Osteocyte (in vitro differentiated cells): ENCODE data around the gene TCF25. TPM values are rescaled to one million over a fixed set of nuclear protein-coding genes. Genes with fewer than 3 reads are reported as not detected.
"Not testable (repeated sequence)": the region's sequence is repeated elsewhere in the genome, so short reads cannot be mapped to it uniquely, and the experiment has no call there.

ENCODE experiments used
- DNase-seq: peaks from one replicate; pipeline ENCODE4 v3.0.0; 2021; ENCODE audit warnings: mixed read lengths; ENCODE audit not compliant: unreplicated experiment; ENCODE audit errors: extremely low spot score
- H3K27ac Mint-ChIP-seq: one replicate; pipeline ENCODE4 v1.8.0; 2021; ENCODE audit warnings: mild to moderate bottlenecking, mixed read lengths; ENCODE audit not compliant: unreplicated experiment
- H3K27me3 Mint-ChIP-seq: one replicate; pipeline ENCODE4 v1.8.0; 2021; ENCODE audit warnings: mixed read lengths; ENCODE audit not compliant: unreplicated experiment
- H3K36me3 Mint-ChIP-seq: one replicate; pipeline ENCODE4 v1.8.0; 2021; ENCODE audit warnings: mixed read lengths; ENCODE audit not compliant: unreplicated experiment
- H3K4me1 Mint-ChIP-seq: one replicate; pipeline ENCODE4 v1.8.0; 2021; ENCODE audit warnings: mixed read lengths; ENCODE audit not compliant: unreplicated experiment
- H3K4me3 Mint-ChIP-seq: one replicate; pipeline ENCODE4 v1.8.0; 2021; ENCODE audit warnings: mild to moderate bottlenecking, moderate library complexity, mixed read lengths; ENCODE audit not compliant: unreplicated experiment
- H3K9me3 Mint-ChIP-seq: one replicate; pipeline ENCODE4 v1.8.0; 2021; ENCODE audit warnings: mixed read lengths; ENCODE audit not compliant: unreplicated experiment
- CTCF ChIP-seq: fragments of 200-600 bp; sonication (generic); IDR thresholded peaks from 2 replicates; pipeline ENCODE4 v1.5.0; 2021; ENCODE audit warnings: antibody characterized with exemption, mild to moderate bottlenecking, moderate library complexity
- total RNA-seq: library from RNA; stranded (reverse); gene quantifications from 2 replicates; pipeline ENCODE4 v1.2.1, GENCODE V29; 2021

TCF25 gene
- total RNA-seq, 1 donor from 2014 or later: 251 TPM

- Mint-ChIP-seq H3K27ac (peak within 1 kb of the TSS; percentile 67), H3K36me3 (no peaks in the 10 kb centered on the region), H3K4me3 (peak within 1 kb of the TSS; percentile 72), H3K4me1 (peaks cover 13% of the 10 kb centered on the region), H3K9me3 (no peaks in the 10 kb centered on the region), H3K27me3 (no peaks in the 10 kb centered on the region)
- DNase-seq: peak; percentile 95
- no peak for TF ChIP-seq CTCF
Observed at GRCh38 chr16:89828199-89828869, 45.1 kb upstream of the TCF25 start, which contains the start of gene SPIRE2. Gene SPIRE2 (plus strand): TSS chr16:89828475. CDS start chr16:89828551, 76 bp downstream.

- no peak for TF ChIP-seq CTCF
- DNase-seq: no peak
- peak overlapping the region; percentile 65 for H3K27ac Mint-ChIP-seq
- peaks cover 13% of the 10 kb centered on the region for H3K4me1 Mint-ChIP-seq
- H3K4me3 Mint-ChIP-seq: peak overlapping the region; percentile 71
- no peaks in the 10 kb centered on the region for H3K27me3 Mint-ChIP-seq
- H3K36me3 Mint-ChIP-seq: no peaks in the 10 kb centered on the region
- H3K9me3 Mint-ChIP-seq: no peaks in the 10 kb centered on the region
Observed at GRCh38 chr16:89828870-89829629, 44.3 kb upstream of the TCF25 start.

GRCh38 chr16:89829630-89830437 is 43.6 kb upstream of the TCF25 start:
- no peak overlapping the region for H3K4me3 Mint-ChIP-seq
- no peak overlapping the region for H3K27ac Mint-ChIP-seq
- H3K9me3 Mint-ChIP-seq: no peaks in the 10 kb centered on the region
- no peaks in the 10 kb centered on the region for H3K27me3 Mint-ChIP-seq
- TF ChIP-seq CTCF: no peak
- no peaks in the 10 kb centered on the region for H3K36me3 Mint-ChIP-seq
- DNase-seq: no peak
- H3K4me1 Mint-ChIP-seq: peaks cover 13% of the 10 kb centered on the region

GRCh38 chr16:89831810-89832328 is 41.5 kb upstream of the TCF25 start:
- no peak for TF ChIP-seq CTCF
- H3K27me3 Mint-ChIP-seq: no peaks in the 10 kb centered on the region
- H3K27ac Mint-ChIP-seq: no peak overlapping the region
- H3K4me1 Mint-ChIP-seq: peaks cover 13% of the 10 kb centered on the region
- no peak for DNase-seq
- H3K36me3 Mint-ChIP-seq: no peaks in the 10 kb centered on the region
- no peak overlapping the region for H3K4me3 Mint-ChIP-seq
- H3K9me3 Mint-ChIP-seq: no peaks in the 10 kb centered on the region

GRCh38 chr16:89833664-89834363 is 39.6 kb upstream of the TCF25 start:
- H3K36me3 Mint-ChIP-seq, H3K27ac Mint-ChIP-seq, DNase-seq, H3K9me3 Mint-ChIP-seq, H3K27me3 Mint-ChIP-seq, H3K4me3 Mint-ChIP-seq: not testable (repeated sequence)
- H3K4me1 Mint-ChIP-seq: peaks cover 24% of the 10 kb centered on the region

GRCh38 chr16:89834813-89835363 is 38.5 kb upstream of the TCF25 start:
- not testable (repeated sequence) for H3K4me3 Mint-ChIP-seq, DNase-seq, H3K9me3 Mint-ChIP-seq, H3K27me3 Mint-ChIP-seq, H3K27ac Mint-ChIP-seq, H3K36me3 Mint-ChIP-seq
- peaks cover 25% of the 10 kb centered on the region for H3K4me1 Mint-ChIP-seq

- H3K27me3 Mint-ChIP-seq, H3K36me3 Mint-ChIP-seq, DNase-seq, H3K27ac Mint-ChIP-seq, H3K9me3 Mint-ChIP-seq, H3K4me3 Mint-ChIP-seq: not testable (repeated sequence)
- peaks cover 25% of the 10 kb centered on the region for H3K4me1 Mint-ChIP-seq
Observed at GRCh38 chr16:89836484-89836883, 36.9 kb upstream of the TCF25 start.
